ENCODE results near the gene THRA.

DNA sequence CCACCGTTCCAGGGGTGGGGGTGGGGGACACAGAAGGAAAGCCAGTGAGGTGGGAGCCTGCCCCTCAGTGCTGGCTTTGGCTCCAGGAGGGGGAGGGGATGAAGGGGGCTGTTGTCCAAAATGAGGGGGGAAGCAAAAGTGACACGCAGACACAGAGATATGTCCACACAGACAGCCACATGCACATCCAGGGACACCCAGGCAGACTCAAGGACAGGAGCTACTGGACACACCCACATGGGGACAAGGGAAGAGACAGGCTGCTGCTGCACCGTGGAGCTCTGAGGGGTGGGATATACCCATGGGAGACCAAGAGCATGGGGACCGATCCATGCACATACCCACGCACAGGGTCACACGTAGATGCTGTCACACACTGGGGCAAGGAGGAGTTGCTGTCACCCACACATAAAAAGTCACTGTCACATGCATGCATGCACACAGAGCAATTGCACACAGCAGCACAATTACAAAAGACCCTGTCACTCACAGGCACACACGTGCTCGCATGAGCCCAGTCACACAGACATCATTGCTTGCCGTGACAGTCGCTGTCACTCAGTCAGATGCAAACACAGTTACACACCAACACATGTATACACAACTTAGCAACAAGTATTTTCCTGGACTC is 1.3 kb downstream of the THRA start:
- TF ChIP-seq, protein P1, sequence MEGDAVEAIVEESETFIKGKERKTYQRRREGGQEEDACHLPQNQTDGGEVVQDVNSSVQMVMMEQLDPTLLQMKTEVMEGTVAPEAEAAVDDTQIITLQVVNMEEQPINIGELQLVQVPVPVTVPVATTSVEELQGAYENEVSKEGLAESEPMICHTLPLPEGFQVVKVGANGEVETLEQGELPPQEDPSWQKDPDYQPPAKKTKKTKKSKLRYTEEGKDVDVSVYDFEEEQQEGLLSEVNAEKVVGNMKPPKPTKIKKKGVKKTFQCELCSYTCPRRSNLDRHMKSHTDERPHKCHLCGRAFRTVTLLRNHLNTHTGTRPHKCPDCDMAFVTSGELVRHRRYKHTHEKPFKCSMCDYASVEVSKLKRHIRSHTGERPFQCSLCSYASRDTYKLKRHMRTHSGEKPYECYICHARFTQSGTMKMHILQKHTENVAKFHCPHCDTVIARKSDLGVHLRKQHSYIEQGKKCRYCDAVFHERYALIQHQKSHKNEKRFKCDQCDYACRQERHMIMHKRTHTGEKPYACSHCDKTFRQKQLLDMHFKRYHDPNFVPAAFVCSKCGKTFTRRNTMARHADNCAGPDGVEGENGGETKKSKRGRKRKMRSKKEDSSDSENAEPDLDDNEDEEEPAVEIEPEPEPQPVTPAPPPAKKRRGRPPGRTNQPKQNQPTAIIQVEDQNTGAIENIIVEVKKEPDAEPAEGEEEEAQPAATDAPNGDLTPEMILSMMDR (IDR thresholded peaks at IDR 0.05; ENCODE audit: extremely low read depth in 1 of 2, insufficient read depth in 1 of 2, low read depth in 1 of 2, low read length in 2 of 2): no peak
- TF ChIP-seq POLR2A (IDR thresholded peaks at IDR 0.05; ENCODE audit: low read depth, low read length): no peak

All from endothelial cell of umbilical vein (primary cell).